ACC112 (cell line): Measurements from ENCODE around the gene TMEM106B.

Experiments used
- H2AFZ ChIP-seq: fragments of 200-600 bp; sonication (generic); one replicate; pipeline ENCODE4 v1.6.0; 2017; ENCODE audit warnings: antibody characterized with exemption, low read length; ENCODE audit not compliant: unreplicated experiment
- H3K27ac ChIP-seq: fragments of 200-600 bp; sonication (generic); 2 replicates; pipeline ENCODE4 v1.5.1; 2014; ENCODE audit warnings: low read depth, mild to moderate bottlenecking, antibody characterized with exemption, low read length, moderate library complexity
- H3K27me3 ChIP-seq: fragments of 200-600 bp; sonication (generic); 2 replicates; pipeline ENCODE4 v1.6.1; 2014; ENCODE audit warnings: mild to moderate bottlenecking, antibody characterized with exemption, low read length, moderate library complexity, mixed read lengths; ENCODE audit not compliant: insufficient read depth
- H3K36me3 ChIP-seq: fragments of 200-600 bp; sonication (generic); 2 replicates; pipeline ENCODE4 v1.6.1; 2016; ENCODE audit warnings: mild to moderate bottlenecking, antibody characterized with exemption, low read length, moderate library complexity, mixed read lengths; ENCODE audit not compliant: insufficient read depth
- H3K4me1 ChIP-seq: fragments of 200-600 bp; sonication (generic); one replicate; pipeline ENCODE4 v1.6.1; 2016; ENCODE audit warnings: low read length, mixed read lengths; ENCODE audit not compliant: insufficient read depth, unreplicated experiment, control insufficient read depth
- H3K4me3 ChIP-seq: fragments of 200-600 bp; sonication (generic); 2 replicates; pipeline ENCODE4 v1.5.1; 2014; ENCODE audit warnings: mild to moderate bottlenecking, low read depth, low read length
- H3K79me2 ChIP-seq: fragments of 200-600 bp; sonication (generic); one replicate; pipeline ENCODE4 v1.6.0; 2016; ENCODE audit warnings: low read length; ENCODE audit not compliant: control insufficient read depth, unreplicated experiment, insufficient read depth

The TMEM106B gene

DNA sequence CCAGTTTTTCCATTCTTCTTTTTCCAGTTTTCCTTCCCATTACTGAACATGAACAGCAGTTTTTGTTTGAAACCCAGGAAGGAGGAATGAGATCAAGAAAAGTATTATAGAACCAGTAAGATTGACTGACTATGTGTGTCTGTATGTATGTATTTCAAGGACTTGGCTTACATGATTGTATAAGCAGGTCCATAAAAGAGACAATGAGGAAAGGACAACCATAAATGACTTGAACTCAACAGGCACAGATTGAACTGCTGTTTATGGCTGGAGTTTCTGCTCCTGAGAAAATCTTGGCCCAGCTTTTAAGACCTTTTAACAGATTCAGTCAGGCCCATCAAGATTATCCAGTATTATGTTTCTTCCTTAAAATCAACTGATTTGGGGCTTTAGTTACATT lies 39.1 kb downstream of the TMEM106B start:
- no peaks in the 10 kb centered on the region for H3K4me1 ChIP-seq
- no peak overlapping the region for H2AFZ ChIP-seq
- H3K36me3 ChIP-seq, result no peaks in the 10 kb centered on the region
- H3K79me2 ChIP-seq, result no peaks in the 10 kb centered on the region
- no peaks in the 10 kb centered on the region for H3K27me3 ChIP-seq
- H3K4me3 ChIP-seq, result no peak overlapping the region
- no peak overlapping the region for H3K27ac ChIP-seq

DNA sequence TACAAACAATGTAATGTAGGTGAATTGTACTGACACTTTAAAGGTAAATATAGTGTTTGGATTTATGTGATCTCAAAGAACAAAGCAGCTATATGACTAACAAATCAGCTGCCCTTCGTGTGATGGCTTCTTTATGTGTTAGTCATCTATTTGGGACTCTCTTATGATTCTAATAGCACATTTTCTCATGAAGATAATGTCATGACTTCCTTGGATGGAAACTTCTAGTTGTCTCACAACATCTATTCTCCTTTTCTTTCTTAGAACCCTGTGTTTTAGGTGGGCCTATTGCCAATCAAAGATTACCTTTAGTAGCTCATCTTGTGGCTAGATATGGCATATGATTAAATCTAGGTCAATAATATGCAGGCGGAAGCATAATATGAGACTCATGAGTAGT lies 45.0 kb downstream of the TMEM106B start:
- Histone ChIP-seq H3K27me3 (no peaks in the 10 kb centered on the region), H3K4me1 (peaks cover 12% of the 10 kb centered on the region), H3K79me2 (no peaks in the 10 kb centered on the region), H3K27ac (no peak overlapping the region), H3K36me3 (no peaks in the 10 kb centered on the region), H2AFZ (peak overlapping the region; percentile 98), H3K4me3 (no peak overlapping the region)

DNA sequence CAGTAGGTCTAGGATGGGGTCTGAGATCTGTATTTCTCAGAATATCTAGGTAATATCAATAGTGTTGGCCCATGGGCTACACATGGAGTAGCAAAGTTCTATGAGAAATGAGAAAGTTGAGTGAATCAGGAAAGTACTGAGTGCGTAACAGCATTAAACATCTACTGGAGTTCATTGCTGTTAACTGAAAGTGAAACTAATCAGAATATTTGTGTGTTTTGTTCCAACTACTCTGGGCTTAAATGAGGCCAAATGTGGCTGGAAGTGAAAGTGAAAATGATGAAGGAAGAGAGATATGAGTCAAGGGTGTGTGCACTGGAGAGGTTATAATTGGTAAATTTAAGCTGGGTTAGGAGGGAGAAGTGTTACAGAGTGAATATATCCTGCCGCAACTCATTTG lies 46.5 kb downstream of the TMEM106B start:
- peaks cover 12% of the 10 kb centered on the region for H3K4me1 ChIP-seq
- peak overlapping the region; percentile 98 for H2AFZ ChIP-seq
- H3K36me3 ChIP-seq, result no peaks in the 10 kb centered on the region
- no peaks in the 10 kb centered on the region for H3K79me2 ChIP-seq
- peak overlapping the region; percentile 66 for H3K4me3 ChIP-seq
- peak overlapping the region; percentile 33 for H3K27ac ChIP-seq
- H3K27me3 ChIP-seq, result no peaks in the 10 kb centered on the region

- H3K4me1 ChIP-seq, result peaks cover 12% of the 10 kb centered on the region
- H3K27ac ChIP-seq, result no peak overlapping the region
- no peaks in the 10 kb centered on the region for H3K36me3 ChIP-seq
- peak overlapping the region; percentile 66; the same call in 1 of the 2 replicates for H3K4me3 ChIP-seq
- H2AFZ ChIP-seq, result peak overlapping the region; percentile 98
- H3K79me2 ChIP-seq, result no peaks in the 10 kb centered on the region
- H3K27me3 ChIP-seq, result no peaks in the 10 kb centered on the region
Observed at GRCh38 chr7:12258074-12258473, 47.0 kb downstream of the TMEM106B start.

GRCh38 chr7:12267542-12267941 lies 56.4 kb downstream of the TMEM106B start:
- H2AFZ ChIP-seq, result no peak overlapping the region
- H3K79me2 ChIP-seq, result no peaks in the 10 kb centered on the region
- no peak overlapping the region for H3K27ac ChIP-seq
- H3K4me3 ChIP-seq, result no peak overlapping the region
- H3K27me3 ChIP-seq, result peaks cover 7% of the 10 kb centered on the region; the same call in 1 of the 2 replicates
- no peaks in the 10 kb centered on the region for H3K36me3 ChIP-seq
- no peaks in the 10 kb centered on the region for H3K4me1 ChIP-seq

GRCh38 chr7:12269100-12269895 lies 58.2 kb downstream of the TMEM106B start:
- Histone ChIP-seq H3K27ac (no peak overlapping the region), H3K4me1 (no peaks in the 10 kb centered on the region), H3K79me2 (no peaks in the 10 kb centered on the region), H3K4me3 (no peak overlapping the region), H3K27me3 (peaks cover 5% of the 10 kb centered on the region; the same call in 1 of the 2 replicates), H3K36me3 (no peaks in the 10 kb centered on the region), H2AFZ (no peak overlapping the region)

GRCh38 chr7:12281038-12281437 lies 69.9 kb downstream of the TMEM106B start:
- Histone ChIP-seq H2AFZ (no peak overlapping the region), H3K36me3 (no peaks in the 10 kb centered on the region), H3K27me3 (peaks cover 16% of the 10 kb centered on the region; the same call in 1 of the 2 replicates), H3K4me3 (no peak overlapping the region), H3K4me1 (peaks cover 3% of the 10 kb centered on the region), H3K27ac (no peak overlapping the region), H3K79me2 (no peaks in the 10 kb centered on the region)

- Histone ChIP-seq H3K79me2 (no peaks in the 10 kb centered on the region), H3K4me3 (no peak overlapping the region), H3K27me3 (peaks cover 19% of the 10 kb centered on the region; the same call in 1 of the 2 replicates), H2AFZ (no peak overlapping the region), H3K27ac (no peak overlapping the region), H3K4me1 (no peaks in the 10 kb centered on the region), H3K36me3 (no peaks in the 10 kb centered on the region)
Observed at GRCh38 chr7:12287901-12288300, 76.8 kb downstream of the TMEM106B start.

DNA sequence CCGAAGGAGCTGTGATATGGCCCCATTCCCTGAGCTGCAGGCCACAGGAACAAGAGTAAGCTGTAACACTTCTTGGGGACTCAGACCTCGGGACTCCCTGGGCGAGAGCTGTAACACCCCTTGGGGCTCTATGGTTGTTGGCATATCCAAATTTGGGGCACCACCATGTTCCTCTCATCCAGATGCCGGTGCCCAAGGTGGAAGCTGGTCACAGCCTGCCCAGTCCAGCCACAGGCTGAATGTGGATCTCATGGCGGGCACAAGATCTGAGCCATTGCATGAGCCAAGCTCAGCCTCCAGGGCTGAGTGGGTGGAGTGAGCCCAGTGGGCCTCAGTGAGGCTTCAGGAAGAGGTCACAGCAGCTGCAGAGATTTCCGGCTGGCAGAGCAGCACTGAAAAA lies 78.9 kb downstream of the TMEM106B start:
- Histone ChIP-seq H3K79me2 (no peaks in the 10 kb centered on the region), H3K27ac (no peak overlapping the region), H2AFZ (no peak overlapping the region), H3K27me3 (peaks cover 20% of the 10 kb centered on the region), H3K4me1 (no peaks in the 10 kb centered on the region), H3K4me3 (no peak overlapping the region), H3K36me3 (no peaks in the 10 kb centered on the region)

DNA sequence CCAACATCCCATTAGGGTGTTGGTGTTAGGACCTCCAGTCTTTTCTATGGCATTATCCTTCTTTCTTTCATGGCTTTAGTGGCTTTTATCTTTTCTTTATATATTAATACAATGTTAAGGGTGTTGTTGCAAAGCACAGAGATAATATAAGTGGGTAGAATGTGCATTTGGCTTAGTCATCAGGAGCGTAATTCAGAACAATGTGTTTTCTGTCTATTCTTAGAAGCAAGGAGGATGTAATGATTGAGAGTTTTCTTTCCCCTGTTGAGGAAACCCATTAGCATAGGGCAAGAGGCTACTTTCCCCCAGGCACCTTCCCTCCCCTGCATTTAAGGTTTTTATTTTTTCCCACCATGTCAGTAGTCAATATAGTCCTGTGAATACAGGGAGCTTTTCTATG lies 79.7 kb downstream of the TMEM106B start:
- H3K27ac ChIP-seq, result no peak overlapping the region
- H2AFZ ChIP-seq, result no peak overlapping the region
- H3K4me1 ChIP-seq, result no peaks in the 10 kb centered on the region
- H3K27me3 ChIP-seq, result peaks cover 20% of the 10 kb centered on the region
- H3K36me3 ChIP-seq, result no peaks in the 10 kb centered on the region
- no peaks in the 10 kb centered on the region for H3K79me2 ChIP-seq
- H3K4me3 ChIP-seq, result no peak overlapping the region

- Histone ChIP-seq H3K27me3 (peaks cover 22% of the 10 kb centered on the region), H3K36me3 (no peaks in the 10 kb centered on the region), H3K79me2 (no peaks in the 10 kb centered on the region), H3K4me1 (no peaks in the 10 kb centered on the region), H3K4me3 (no peak overlapping the region), H2AFZ (no peak overlapping the region), H3K27ac (no peak overlapping the region)
Observed at GRCh38 chr7:12291870-12292269, 80.8 kb downstream of the TMEM106B start.
